Neuronal stem cell (in vitro differentiated cells): ENCODE results near the gene ZBTB9. TPM values are rescaled to one million over a fixed set of nuclear protein-coding genes. Genes with fewer than 3 reads are reported as not detected.

Source experiments
- DNase-seq: peaks from one replicate; pipeline ENCODE4 v3.0.0-alpha.2; 2013; ENCODE audit warnings: low spot score
- H2AFZ ChIP-seq: one replicate; pipeline ENCODE4 v1.6.1; 2013; ENCODE audit warnings: mild to moderate bottlenecking, low read length, inconsistent platforms
- H2AK5ac ChIP-seq: 2 replicates; pipeline ENCODE4 v1.6.1; 2013; ENCODE audit warnings: low read depth, mild to moderate bottlenecking, inconsistent platforms, low read length, moderate library complexity, mixed read lengths
- H2BK120ac ChIP-seq: 2 replicates; pipeline ENCODE4 v1.6.1; 2013; ENCODE audit warnings: low read depth, mild to moderate bottlenecking, inconsistent platforms, low read length, moderate library complexity, mixed read lengths
- H2BK12ac ChIP-seq: one replicate; pipeline ENCODE4 v1.6.1; 2013; ENCODE audit warnings: low read length, inconsistent platforms
- H2BK15ac ChIP-seq: 2 replicates; pipeline ENCODE4 v1.6.1; 2013; ENCODE audit warnings: mild to moderate bottlenecking, low read length, inconsistent platforms, mixed read lengths
- H2BK5ac ChIP-seq: one replicate; pipeline ENCODE4 v1.6.1; 2013; ENCODE audit warnings: inconsistent platforms, mild to moderate bottlenecking, low read length, moderate library complexity
- H3K14ac ChIP-seq: one replicate; pipeline ENCODE4 v1.6.1; 2013; ENCODE audit warnings: low read length, inconsistent platforms
- H3K18ac ChIP-seq: 2 replicates; pipeline ENCODE4 v1.6.1; 2013; ENCODE audit warnings: low read length, inconsistent platforms
- H3K23ac ChIP-seq: 2 replicates; pipeline ENCODE4 v1.6.1; 2013; ENCODE audit warnings: low read depth, mild to moderate bottlenecking, mixed read lengths, low read length, inconsistent platforms; ENCODE audit not compliant: poor library complexity
- H3K27ac ChIP-seq: replicated peaks from 3 replicates; pipeline ENCODE4 v1.5.1; 2013; ENCODE audit warnings: low read length, inconsistent platforms
- H3K27me3 ChIP-seq, 3 experiments: 2 replicates each; pipeline ENCODE4 v1.6.1; 2013; ENCODE audit warnings: low read length in 3 of 3, mild to moderate bottlenecking in 2 of 3, inconsistent platforms in 1 of 3, low read depth in 1 of 3, mixed read lengths in 1 of 3, moderate library complexity in 1 of 3; ENCODE audit not compliant: control insufficient read depth in 3 of 3, insufficient read depth in 3 of 3
- H3K36me3 ChIP-seq, 2 donors: replicated peaks in 1 of 2; 2 replicates each; pipeline ENCODE4 v1.6.1; 2013; ENCODE audit warnings: low read length in 2 of 2; ENCODE audit not compliant: control insufficient read depth in 2 of 2, insufficient read depth in 2 of 2
- H3K4ac ChIP-seq: 2 replicates; pipeline ENCODE4 v1.6.1; 2013; ENCODE audit warnings: inconsistent platforms, mild to moderate bottlenecking, low read length, moderate library complexity
- H3K4me1 ChIP-seq, 2 donors: 1 replicate in 1 of 2; 2 replicates in 1 of 2; pipeline ENCODE4 v1.6.1; 2013; ENCODE audit warnings: low read length in 2 of 2, low read depth in 1 of 2; ENCODE audit not compliant: control insufficient read depth in 2 of 2, insufficient read depth in 1 of 2
- H3K4me2 ChIP-seq: one replicate; pipeline ENCODE4 v1.6.1; 2013; ENCODE audit warnings: mild to moderate bottlenecking, low read length, inconsistent platforms; ENCODE audit not compliant: insufficient read depth, poor library complexity, severe bottlenecking
- H3K4me3 ChIP-seq, 2 donors: 2 replicates each; pipeline ENCODE4 v1.5.1; 2013; ENCODE audit warnings: low read length in 2 of 2, mild to moderate bottlenecking in 2 of 2, inconsistent platforms in 1 of 2, moderate library complexity in 1 of 2
- H3K79me1 ChIP-seq: one replicate; pipeline ENCODE4 v1.6.1; 2013; ENCODE audit warnings: low read depth, mild to moderate bottlenecking, inconsistent platforms, low read length, moderate library complexity
- H3K9ac ChIP-seq: one replicate; pipeline ENCODE4 v1.6.1; 2013; ENCODE audit warnings: mild to moderate bottlenecking, low read depth, low read length, inconsistent platforms; ENCODE audit not compliant: poor library complexity
- H3K9me3 ChIP-seq, 2 donors: replicated peaks in 1 of 2; 2 replicates each; pipeline versions ENCODE3 to v1.6.1; 2013; ENCODE audit warnings: low read length in 2 of 2, mild to moderate bottlenecking in 2 of 2, inconsistent platforms in 1 of 2, low read depth in 1 of 2, mixed read lengths in 1 of 2, moderate library complexity in 1 of 2; ENCODE audit not compliant: control insufficient read depth in 2 of 2, insufficient read depth in 1 of 2
- H4K8ac ChIP-seq: one replicate; pipeline ENCODE4 v1.6.1; 2013; ENCODE audit warnings: low read depth, mild to moderate bottlenecking, inconsistent platforms, low read length, moderate library complexity
- H4K91ac ChIP-seq: one replicate; pipeline ENCODE4 v1.6.1; 2013; ENCODE audit warnings: low read length, low read depth, mild to moderate bottlenecking, inconsistent platforms; ENCODE audit not compliant: poor library complexity
- WGBS, 2 donors: extraction: QIAGEN DNeasy Blood & Tissue Kit; methylation state at CpG; one replicate each; pipeline ENCODE4 v1.1.7; 2013; ENCODE audit warnings: missing lambda C conversion rate in 2 of 2, mixed read lengths in 1 of 2; ENCODE audit not compliant: insufficient read length in 2 of 2, insufficient replicate concordance in 1 of 2; ENCODE audit errors: extremely low coverage in 2 of 2; 5-methylcytosine and 5-hydroxymethylcytosine counted together
- small RNA-seq: library from polyadenylated mRNA; stranded (forward); fragments of <200 nt; extraction: miRNeasy Mini kit (QIAGEN cat#:217004); gene quantifications from one replicate; pipeline ENCODE3, GENCODE V24; 2013; ENCODE audit not compliant: insufficient read depth

The ZBTB9 gene

GRCh38 chr6:33504486-33504885, 50.1 kb downstream of the ZBTB9 start:
- H2BK120ac ChIP-seq = no peak overlapping the region
- H3K9ac ChIP-seq = no peak overlapping the region
- no peak overlapping the region for H4K8ac ChIP-seq
- H3K23ac ChIP-seq = no peak overlapping the region
- H3K27ac ChIP-seq = no peak overlapping the region
- no peak overlapping the region for H3K4me3 ChIP-seq
- H3K14ac ChIP-seq = no peak overlapping the region
- no peaks in the 10 kb centered on the region for H3K36me3 ChIP-seq
- H3K4me2 ChIP-seq = no peak overlapping the region
- H2BK5ac ChIP-seq = no peak overlapping the region
- H3K4me1 ChIP-seq = peaks cover 5 to 9% of the 10 kb centered on the region in 2 donors
- DNase-seq = no peak
- peaks cover 3 to 4% of the 10 kb centered on the region in 2 donors for H3K9me3 ChIP-seq
- no peak overlapping the region for H3K4ac ChIP-seq
- H2AFZ ChIP-seq = no peak overlapping the region
- H3K18ac ChIP-seq = no peak overlapping the region
- no peaks in the 10 kb centered on the region for H3K79me1 ChIP-seq
- peaks cover 0 to 8% (median 0%) of the 10 kb centered on the region in 3 experiments for H3K27me3 ChIP-seq
- H4K91ac ChIP-seq = no peak overlapping the region
- no peak overlapping the region for H2BK15ac ChIP-seq
- no peak overlapping the region for H2BK12ac ChIP-seq
- H2AK5ac ChIP-seq = no peak overlapping the region

DNA sequence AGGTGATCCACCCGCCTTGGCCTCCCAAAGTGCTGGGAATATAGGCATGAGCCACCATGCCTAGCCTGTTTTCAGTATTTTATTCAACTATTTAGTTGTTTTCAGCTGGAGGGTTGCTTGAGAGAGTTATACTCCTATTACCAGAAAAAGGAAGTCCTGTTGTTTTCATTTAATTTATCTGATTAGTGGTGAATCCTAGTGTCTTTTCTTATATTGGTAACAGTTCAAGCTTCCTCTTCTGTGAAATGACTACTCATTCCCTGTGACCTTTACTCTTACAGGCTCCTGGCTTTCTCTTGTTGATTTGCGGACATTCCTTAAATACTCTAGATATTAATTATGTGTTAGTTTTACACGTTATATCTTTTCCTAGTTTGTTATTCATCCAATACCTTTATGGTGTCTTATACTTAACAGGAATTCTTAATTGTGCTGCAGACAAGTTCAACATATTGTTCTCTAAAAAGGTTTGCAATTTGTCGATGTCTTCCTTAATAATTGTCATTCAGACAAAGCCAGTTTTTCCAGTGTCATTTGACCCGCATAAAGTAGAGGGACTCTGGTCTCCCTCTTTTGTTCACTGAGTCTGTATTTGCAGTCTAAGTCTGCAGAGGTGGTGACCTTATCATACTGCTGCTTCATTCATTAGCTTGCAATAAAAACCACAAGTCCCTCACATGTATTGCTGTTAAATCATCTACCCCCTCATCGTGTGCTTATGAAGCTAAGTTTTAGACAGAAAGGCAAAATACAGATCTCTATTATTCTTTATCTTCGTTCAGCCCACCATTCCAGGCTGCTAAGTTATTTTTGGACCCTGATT, 51.4 kb downstream of the ZBTB9 start:
- no peak overlapping the region for H3K18ac ChIP-seq
- WGBS, 2 donors = no CpG with 5 or more reads among the region's 7 CpGs
- peaks cover 6 to 9% of the 10 kb centered on the region in 2 donors for H3K4me1 ChIP-seq
- no peak overlapping the region for H4K91ac ChIP-seq
- no peak overlapping the region for H2BK15ac ChIP-seq
- no peak overlapping the region for H4K8ac ChIP-seq
- no peaks in the 10 kb centered on the region for H3K79me1 ChIP-seq
- no peak overlapping the region for H3K4me2 ChIP-seq
- H3K14ac ChIP-seq = no peak overlapping the region
- H3K36me3 ChIP-seq = no peaks in the 10 kb centered on the region
- no peak overlapping the region for H2AK5ac ChIP-seq
- peaks cover 3 to 4% of the 10 kb centered on the region in 2 donors for H3K9me3 ChIP-seq
- no peak overlapping the region for H2BK120ac ChIP-seq
- H3K27me3 ChIP-seq = peaks cover 0 to 15% (median 0%) of the 10 kb centered on the region in 3 experiments
- H3K4ac ChIP-seq = no peak overlapping the region
- H2AFZ ChIP-seq = no peak overlapping the region
- H3K23ac ChIP-seq = no peak overlapping the region
- no peak overlapping the region for H2BK12ac ChIP-seq
- no peak overlapping the region for H3K4me3 ChIP-seq
- no peak for DNase-seq
- no peak overlapping the region for H3K27ac ChIP-seq
- no peak overlapping the region for H2BK5ac ChIP-seq
- no peak overlapping the region for H3K9ac ChIP-seq

Small RNA genes within 50 kb of the gene (small RNA-seq; reads per million reads assigned to genes)
- not detected for gene ZBTB9
